GM19438 (cell line): ENCODE results near the gene CUL4A.
"Not testable (repeated sequence)": the region's sequence is repeated elsewhere in the genome, so short reads cannot be mapped to it uniquely, and the experiment has no call there.

Experiments used
- ATAC-seq: cut with Tn5 transposase; IDR thresholded peaks from one replicate; pipeline ENCODE4 v1.9.1; 2021; ENCODE audit warnings: low read depth; ENCODE audit not compliant: unreplicated experiment

CUL4A gene

GRCh38 chr13:113209336-113209758, at the start of gene CUL4A:
CUL4A (plus strand) TSS chr13:113209613; CDS start chr13:113209628, 15 bp downstream.
- ATAC-seq, result peak; percentile 42

- no peak for ATAC-seq
Measured at GRCh38 chr13:113159701-113160100, 49.7 kb upstream of the CUL4A start.

- no peak for ATAC-seq
Measured at GRCh38 chr13:113160983-113161382, 48.4 kb upstream of the CUL4A start.

- ATAC-seq, result no peak
Measured at GRCh38 chr13:113161433-113161832, 48.0 kb upstream of the CUL4A start.

- ATAC-seq, result not testable (repeated sequence)
Measured at GRCh38 chr13:113161975-113162374, 47.4 kb upstream of the CUL4A start.

GRCh38 chr13:113162783-113163685, 46.4 kb upstream of the CUL4A start:
- ATAC-seq, result no peak

GRCh38 chr13:113164492-113164891, 44.9 kb upstream of the CUL4A start:
- ATAC-seq, result no peak

GRCh38 chr13:113166266-113166665, 43.1 kb upstream of the CUL4A start:
- ATAC-seq, result no peak

GRCh38 chr13:113166681-113167080, 42.7 kb upstream of the CUL4A start:
- no peak for ATAC-seq

- no peak for ATAC-seq
Measured at GRCh38 chr13:113167155-113167554, 42.3 kb upstream of the CUL4A start.

- ATAC-seq, result no peak
Measured at GRCh38 chr13:113167575-113167974, 41.8 kb upstream of the CUL4A start.

- no peak for ATAC-seq
Measured at GRCh38 chr13:113168211-113168610, 41.2 kb upstream of the CUL4A start.

- ATAC-seq, result no peak
Measured at GRCh38 chr13:113169277-113170272, 39.8 kb upstream of the CUL4A start.

GRCh38 chr13:113170511-113170910, 38.9 kb upstream of the CUL4A start:
- no peak for ATAC-seq

GRCh38 chr13:113171250-113172125, 37.9 kb upstream of the CUL4A start:
- no peak for ATAC-seq

- no peak for ATAC-seq
Measured at GRCh38 chr13:113172419-113172926, 36.9 kb upstream of the CUL4A start.

GRCh38 chr13:113176280-113176679, 33.1 kb upstream of the CUL4A start:
- ATAC-seq, result no peak

GRCh38 chr13:113176822-113177221, 32.6 kb upstream of the CUL4A start:
- no peak for ATAC-seq

- no peak for ATAC-seq
Measured at GRCh38 chr13:113178070-113178895, 31.1 kb upstream of the CUL4A start.
